Measurements from ENCODE around the gene ADCYAP1R1.

- TF ChIP-seq TAF1 (IDR thresholded peaks at IDR 0.05; ENCODE audit: low read depth) (no peak), EP300 (IDR thresholded peaks at IDR 0.05; ENCODE audit: borderline replicate concordance) (no peak), YY1 (IDR thresholded peaks at IDR 0.05; ENCODE audit: low read depth) (no peak), TEAD4 (IDR thresholded peaks at IDR 0.05) (no peak), FOXM1 (IDR thresholded peaks at IDR 0.05; ENCODE audit: borderline replicate concordance, low read depth) (no peak), EGR1 (IDR thresholded peaks at IDR 0.05) (no peak), CEBPB (IDR thresholded peaks at IDR 0.05) (no peak), MAX (IDR thresholded peaks at IDR 0.05) (no peak), REST (IDR thresholded peaks at IDR 0.05; ENCODE audit: low read depth) (no peak), USF1 (IDR thresholded peaks at IDR 0.05) (no peak), TCF12 (IDR thresholded peaks at IDR 0.05; ENCODE audit: low read depth) (no peak), RAD21 (IDR thresholded peaks at IDR 0.05; ENCODE audit: low read depth) (no peak), ZBTB7A (IDR thresholded peaks at IDR 0.05; ENCODE audit: low read depth) (no peak), CREB1 (IDR thresholded peaks at IDR 0.05; ENCODE audit: low read depth) (no peak)
Measured at GRCh38 chr7:31160941-31161340, 108.8 kb downstream of the ADCYAP1R1 start.
